Stimulated activated CD4-positive, alpha-beta T cell treated with anti-CD3 and anti-CD28 coated beads, TNF-alpha, amount 100 ng/mL, for 1 hour (primary cell): ENCODE measurements around the gene C11orf21.
"Not testable (repeated sequence)": the region's sequence is repeated elsewhere in the genome, so short reads cannot be mapped to it uniquely, and the experiment has no call there.

Source experiments
- DNase-seq, 3 donors: peaks; one replicate each; pipeline ENCODE4 v3.0.0-alpha.2; 2020; ENCODE audit warnings: low read depth in 3 of 3, low spot score in 1 of 3

The C11orf21 gene

DNA sequence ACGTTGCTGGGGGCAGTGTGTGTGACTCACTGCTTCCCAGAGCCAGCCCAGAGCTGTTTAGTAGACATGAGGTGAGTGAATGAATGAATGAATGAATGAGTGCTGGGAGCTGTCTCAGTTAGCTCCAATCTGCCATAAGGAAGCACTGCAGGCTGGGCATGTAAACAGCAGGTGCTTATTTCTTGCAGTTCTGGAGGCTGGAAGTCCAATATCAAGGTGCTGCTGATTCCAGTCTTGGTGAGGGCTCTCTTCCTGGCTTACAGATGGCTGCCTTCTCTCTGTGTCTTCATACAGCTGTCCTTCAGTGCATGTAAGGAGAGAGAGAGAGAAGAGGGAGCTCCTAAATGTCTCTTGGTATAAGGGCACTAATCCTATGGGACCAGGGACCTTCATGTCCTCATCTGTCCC is 4.1 kb downstream of the C11orf21 start:
- no peak for DNase-seq

DNA sequence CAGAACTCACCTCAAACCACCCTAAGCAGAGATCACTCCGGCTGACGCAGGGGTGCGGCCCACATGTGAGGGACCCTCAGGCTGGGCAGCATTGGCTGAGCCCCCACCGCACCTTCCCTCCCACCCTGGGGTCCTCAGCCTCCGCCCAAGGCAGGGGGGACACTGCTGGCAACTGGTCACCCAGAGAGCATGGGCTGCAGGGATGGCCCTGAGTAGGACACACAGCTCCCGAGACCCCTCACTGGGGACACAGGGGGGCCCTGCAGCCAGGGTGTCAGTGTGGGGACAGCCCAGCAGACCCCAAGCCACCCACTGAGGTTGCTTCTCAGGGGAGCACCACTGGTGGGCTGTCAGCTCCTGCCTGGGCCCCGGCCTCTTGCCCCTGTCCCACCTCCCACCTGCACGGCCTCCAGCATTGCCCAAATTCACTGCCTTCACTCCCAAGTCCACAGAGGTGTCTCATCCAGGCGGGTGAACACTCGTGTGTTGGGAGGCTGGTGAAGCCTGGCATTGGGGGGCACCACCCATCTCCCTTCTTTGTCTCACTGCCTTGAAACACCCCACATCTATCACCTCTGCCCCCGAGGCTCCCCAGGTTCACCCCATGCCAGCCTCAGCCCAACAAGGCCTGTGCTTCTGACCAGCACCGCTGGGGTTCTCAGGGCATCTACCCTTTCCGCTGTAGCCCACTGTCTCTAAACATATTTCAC is 4.7 kb downstream of the C11orf21 start:
- no peak for DNase-seq

DNA sequence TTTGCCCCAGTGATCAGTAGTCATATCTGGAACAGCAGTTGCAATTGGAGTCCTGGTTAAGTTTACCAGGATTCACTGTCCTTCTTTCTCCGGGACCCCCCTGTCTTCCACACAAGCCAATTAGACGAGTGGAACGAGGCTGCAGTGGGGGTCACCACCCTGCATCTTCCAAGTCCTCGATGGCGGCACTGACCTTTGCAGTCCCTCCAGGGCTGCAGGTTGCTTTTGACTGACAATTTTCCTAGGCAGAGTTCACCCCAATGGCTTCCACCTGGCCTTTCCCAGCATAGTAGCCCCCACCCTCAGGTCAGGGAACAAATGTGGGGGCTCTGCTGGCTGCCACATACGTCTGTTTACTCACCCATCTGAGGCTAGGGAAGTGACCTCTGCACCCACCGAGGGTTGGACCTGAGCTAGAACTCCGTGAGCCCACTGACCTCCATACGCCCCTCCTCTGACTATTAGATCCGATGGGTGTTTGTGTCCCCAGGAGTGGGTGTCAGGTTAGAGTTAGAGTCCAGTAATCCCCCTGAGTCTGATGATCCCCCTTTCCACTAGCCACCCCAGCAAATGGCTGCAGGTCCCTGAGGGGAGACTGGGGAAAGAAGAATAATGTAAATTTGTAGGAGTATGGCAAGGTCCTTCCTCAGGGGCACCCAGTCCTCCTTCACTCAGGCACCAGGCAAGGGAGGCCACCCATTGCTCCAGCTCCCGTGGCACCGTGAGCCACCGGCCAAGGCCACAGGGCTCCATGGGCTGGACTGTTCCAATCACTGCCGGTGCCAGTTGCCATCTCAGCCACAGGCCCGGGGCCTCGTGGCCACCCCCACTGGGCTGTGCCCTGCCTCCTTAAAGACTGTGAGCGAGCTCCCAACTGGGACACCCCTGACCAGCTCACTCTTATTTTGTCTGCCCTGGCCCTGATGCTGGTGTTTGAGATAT is 5.5 kb downstream of the C11orf21 start:
- no peak for DNase-seq

DNA sequence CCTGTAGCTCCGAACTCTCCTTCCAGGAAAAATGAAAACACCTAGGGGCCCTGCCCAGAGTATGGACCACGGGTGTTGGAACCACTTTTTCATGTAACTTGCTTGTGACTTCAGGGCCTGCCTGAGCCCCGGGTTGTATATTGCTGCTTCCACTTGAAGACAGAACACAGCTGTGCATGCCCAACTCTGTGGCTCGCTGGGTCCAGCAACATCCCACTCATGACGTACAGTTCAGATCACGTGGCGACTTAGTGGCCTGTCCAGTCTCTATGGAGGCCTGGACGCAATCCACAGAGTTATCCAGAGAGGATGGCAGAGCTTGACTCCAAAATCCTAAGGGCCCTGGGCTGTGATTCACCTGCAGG is 6.8 kb downstream of the C11orf21 start:
- no peak for DNase-seq

DNA sequence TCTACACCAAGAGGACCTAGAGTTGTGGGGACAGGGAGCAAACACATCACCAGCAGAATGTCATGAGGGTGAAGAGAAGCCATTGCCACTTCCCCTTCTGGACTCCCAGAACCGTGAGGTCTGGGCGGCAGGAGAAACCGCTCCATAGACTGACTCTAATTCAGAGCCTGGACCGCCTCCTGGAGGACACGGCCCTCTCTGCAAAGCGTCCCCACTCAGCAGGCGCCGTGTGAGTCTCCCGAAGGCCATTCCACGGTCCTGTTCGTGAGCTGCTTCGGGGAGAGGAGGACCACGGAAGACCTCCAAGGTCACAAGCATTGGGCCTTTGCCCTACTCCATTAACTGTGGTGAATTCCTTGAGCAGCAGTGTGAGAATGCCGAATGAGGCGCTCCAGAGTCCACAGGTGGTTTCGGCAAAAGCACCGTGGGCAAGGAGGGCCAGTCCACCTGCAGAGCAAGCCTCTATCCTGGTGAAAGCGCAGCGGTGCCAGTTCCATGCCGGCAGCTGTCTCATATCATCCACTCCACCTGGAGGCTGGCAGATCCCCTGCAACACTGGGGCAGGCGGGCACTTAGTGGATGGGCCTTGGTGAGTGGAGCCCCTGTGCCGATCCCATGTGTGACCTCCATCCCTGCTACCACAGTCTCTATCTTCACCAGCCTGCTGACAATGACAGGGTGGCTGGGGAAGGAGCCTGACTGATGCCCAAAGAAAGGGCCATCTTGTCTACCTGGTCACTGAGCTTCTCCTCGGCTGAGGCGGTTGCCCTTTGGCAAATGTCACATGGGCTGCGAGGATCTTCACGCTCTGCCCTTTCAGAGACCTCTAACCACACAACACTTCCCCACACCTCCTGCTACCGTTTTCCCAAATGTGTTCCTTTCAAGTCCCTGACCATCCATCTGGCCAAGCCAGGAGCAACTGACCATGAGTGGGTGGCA is 7.5 kb downstream of the C11orf21 start:
- DNase-seq, result no peak

DNA sequence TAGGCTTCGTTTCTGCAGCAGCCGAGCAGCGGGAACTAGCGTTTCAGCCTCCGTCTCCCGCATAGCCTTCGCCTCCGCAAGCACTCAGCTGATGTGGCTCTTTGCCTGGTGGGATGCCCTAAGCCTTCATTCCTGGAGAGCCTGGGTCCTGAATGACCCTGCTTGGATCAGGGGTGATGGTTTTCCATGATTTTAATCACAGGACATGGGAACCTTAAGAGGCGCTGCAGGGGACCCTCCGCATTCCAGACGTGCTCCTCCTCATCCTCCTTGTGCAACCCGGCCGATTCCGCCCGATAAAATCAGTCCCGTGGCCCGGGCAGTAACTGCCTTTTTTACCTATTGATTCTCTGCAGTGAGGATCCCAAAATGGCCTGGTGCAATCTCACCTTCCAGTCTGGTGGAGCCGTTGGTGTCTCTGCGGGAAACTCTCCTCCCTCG is 8.2 kb downstream of the C11orf21 start:
- no peak for DNase-seq

DNA sequence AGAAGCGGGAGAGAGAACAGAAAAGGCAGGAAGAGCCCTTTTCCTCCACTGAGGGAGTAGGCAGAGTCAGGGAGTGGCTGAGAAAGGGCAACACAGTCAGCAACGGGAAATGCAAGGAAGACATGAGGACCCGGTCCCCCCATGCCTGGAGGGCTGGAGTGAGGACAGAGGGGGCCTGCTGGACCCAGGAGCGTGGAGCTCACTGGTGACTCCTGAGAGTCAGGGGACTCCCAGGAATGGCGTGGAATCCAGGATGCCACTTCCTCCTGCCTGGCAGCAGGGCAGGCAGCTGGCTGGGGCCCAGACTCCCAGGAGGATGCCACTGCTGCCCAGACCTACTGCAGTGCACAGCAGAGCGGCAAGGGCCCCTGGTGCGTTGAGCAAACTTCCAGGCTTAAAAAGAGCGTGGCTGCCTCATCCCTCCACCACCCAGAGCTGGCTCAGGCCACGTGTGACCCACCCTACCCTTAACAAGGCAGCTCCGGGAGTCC is 11.3 kb downstream of the C11orf21 start:
- no peak for DNase-seq

DNA sequence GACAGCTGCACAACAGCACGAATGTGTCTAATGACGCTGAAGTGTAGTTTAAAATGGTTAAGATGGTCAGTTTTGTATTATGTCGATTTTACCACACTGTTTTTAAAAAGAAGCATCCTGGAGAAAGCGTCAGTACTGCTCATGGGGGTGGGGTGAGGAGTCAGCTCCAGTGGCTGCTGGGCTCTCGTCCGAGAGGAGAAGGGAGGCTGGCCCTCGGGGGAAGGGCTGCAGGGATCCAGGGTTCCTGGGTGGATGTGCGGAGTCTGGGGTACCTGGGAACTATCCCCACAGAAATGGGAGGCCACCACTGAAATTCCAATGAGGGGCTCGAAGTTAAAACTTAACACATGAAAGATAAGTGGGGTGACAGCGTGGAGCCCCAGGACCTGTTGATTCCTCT is 11.9 kb downstream of the C11orf21 start:
- DNase-seq, result no peak

DNA sequence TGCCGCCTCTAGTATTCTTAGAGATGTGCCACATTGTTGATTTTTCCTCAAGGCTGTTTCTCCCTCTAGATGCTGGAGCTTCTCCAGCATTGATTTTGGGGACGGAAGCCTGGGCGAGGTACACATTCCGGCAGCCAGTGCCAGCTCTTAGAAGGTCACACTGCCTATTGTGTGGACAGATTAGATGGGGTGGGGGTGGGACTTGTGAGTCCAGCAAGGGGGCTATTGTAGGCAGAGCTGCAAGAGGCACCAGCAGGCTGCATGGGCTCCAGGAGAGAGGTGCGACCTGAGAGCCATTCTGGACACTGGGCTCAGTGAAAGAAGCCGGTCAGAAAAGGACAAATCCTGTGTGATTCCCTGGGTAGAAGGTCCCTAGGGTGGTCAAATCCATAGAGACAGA is 12.4 kb downstream of the C11orf21 start:
- no peak for DNase-seq

DNA sequence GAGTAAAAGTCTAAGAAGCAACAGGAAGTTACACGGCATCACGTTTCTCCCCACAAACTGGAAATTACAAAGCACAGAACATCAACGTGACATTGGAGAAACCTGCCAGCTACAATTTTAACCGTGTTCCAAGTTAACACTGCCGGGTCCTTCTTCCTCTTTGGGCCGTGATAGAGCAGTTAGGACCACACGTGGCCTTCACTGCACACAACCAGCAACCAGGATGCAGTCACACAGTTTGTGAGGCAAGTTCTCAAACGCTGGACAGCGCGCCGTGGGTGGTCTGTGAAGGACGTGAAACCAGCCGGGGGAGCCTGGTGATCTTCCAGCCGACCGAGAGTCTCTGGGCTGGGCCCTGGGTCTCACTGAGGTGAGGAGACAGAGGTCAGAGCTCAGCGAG is 14.6 kb downstream of the C11orf21 start:
- no peak for DNase-seq

DNA sequence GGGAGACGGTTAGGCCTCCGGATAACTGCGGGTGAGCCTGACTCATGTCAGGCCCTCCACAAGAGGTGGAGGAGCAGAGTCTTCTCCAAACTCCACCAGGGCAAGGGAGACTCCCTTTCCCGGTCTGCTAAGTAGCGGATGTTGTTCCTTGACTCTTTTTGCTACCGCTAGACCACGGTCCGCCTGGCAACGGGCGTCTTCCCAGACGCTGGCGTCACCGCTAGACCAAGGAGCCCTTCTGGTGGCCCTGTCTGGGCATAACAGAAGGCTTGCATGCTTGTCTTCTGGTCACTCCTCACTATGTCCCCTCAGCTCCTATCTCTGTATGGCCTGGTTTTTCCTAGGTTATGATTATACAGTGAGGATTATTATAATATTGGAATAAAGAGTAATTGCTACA is 15.4 kb downstream of the C11orf21 start:
- not testable (repeated sequence) for DNase-seq

DNA sequence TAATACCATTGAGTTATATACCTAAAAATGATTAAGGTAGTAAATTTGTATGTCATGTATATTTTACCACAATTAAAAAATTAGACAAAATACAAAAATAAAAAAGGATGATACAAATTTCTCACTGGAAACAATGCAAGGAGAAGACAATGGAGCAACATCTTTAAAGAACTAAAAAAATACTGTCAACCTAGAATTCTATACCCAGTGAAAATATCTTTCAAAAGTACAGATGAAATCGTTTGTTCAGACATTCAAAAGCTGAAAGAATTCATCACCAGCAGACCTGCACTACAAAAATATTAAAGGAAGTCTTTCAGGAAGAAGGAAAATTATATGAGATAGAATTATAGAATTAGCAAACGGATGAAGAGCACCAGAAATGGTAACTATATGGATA is 21.5 kb downstream of the C11orf21 start:
- DNase-seq, result no peak

DNA sequence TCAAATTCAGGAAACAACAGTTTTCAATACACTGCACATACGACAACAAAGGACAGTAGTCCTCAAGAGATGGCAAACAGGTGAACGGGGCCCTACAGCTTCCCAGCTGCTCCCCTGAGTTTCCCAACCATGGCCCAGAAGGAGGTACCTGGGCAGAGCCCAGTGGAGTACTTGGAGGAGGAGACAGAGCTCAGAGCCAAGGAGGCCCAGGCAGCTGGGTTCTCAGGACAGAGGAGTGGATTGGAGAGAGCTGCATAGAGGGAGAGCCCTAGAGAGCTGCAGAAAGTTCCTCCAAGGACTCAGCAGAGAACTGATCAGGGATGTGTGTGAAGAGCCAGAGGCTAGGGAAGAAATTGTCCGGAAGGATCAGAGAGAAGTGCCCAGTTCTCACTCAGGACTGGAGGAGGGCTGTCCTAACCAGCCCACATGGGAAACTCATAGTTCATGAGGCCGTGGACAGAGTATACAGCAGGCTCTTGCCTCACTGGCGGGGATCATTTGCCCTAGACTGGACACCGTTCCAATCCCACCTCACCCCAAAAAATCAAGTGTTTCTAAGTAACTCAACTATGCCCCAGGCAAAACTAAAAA is 23.7 kb downstream of the C11orf21 start:
- no peak for DNase-seq

DNA sequence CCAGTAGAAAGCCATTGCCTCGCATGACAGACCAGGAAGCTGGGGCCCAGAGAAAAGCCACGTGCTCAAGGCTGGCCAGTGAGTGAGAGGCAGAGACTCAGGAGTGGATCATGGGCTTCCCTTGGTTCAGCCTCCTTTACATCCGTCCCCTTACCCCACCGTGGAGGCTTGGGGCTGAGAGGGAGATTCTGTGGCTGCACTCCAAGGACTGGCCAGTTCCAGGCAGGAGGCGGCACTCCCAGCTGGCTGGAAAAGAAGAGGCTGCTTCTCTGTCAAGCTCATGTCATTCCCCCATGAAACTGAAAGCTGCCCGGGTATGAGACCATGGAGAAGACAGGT is 24.7 kb downstream of the C11orf21 start:
- no peak for DNase-seq

DNA sequence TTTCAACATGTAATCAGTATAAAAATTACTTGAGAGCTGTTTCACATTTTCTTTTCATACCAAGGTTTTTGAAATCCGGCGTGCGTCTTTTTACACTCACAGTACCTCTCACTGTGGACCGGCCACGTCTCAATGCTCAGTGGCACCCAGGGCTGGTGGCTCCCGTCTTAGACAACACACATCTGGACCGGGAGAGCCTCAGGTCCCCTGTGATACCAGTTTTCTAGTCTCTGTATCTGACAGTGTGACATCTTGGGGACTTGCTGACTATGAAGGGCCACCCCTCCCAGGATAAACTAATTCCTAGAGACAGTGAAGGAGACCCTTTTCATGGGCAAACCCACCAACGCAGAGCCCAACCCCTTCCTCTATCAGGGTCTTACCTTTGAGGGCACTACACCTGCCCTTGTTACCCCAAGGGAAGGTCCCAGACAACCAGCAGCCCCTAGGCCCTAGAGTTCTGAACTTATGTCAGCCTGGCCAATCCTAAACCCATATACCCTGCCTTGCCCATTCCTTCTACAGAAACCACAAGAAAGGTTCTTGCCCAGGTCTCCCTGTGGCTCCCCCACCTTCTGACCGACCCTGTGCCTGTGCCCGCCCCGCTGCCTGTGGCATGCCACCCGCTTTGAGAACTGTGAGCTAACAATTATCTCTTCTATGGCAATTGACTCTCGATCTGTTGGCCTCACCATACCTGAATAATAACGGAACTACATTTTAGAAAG is 25.3 kb downstream of the C11orf21 start:
- DNase-seq, result no peak

DNA sequence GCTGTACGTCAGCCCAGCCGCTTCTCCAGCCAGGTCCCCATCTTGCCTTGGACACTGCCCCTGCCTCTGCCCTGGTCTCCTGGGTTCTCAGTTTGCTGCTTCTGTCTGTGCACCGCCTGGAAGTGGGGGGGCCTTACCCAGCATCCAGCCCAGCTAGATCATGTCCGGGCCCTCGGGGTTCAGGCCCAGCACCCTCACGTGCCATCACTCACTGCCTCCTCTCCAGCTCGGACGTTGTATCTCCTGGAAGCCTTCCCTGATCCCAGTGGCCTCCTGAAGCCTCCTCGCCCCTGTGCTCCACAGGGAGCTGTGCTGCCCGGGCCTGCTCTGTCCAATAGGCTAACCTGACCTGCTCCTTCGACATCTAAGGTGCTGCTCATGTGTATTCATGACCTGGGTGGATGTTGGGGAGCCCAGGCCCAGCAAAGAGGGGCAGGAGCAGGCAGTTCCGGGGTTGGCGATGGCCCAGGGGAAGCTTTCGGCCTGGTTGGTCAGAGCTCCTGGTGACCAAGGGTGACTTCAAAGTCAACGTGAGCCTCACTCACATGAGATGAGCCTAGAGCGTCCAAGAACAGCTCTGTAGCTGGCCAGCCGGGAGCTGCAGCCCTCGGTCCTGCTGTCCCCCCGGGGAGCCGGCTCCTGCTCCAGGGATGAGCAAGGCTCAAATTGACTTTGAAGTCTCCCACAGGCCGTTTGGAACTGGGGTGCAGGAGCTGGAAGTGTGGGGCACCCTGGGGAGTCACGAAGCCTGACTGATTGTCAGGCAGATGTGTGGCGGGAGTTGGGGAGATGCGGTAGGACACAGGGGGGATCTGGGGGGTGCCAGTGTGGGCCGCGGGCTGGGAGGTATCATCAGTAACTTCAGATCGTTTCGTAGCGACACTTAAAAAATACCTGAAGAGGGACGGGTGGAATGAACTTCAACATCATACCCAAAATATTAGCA is 26.1 kb downstream of the C11orf21 start:
- no peak for DNase-seq

DNA sequence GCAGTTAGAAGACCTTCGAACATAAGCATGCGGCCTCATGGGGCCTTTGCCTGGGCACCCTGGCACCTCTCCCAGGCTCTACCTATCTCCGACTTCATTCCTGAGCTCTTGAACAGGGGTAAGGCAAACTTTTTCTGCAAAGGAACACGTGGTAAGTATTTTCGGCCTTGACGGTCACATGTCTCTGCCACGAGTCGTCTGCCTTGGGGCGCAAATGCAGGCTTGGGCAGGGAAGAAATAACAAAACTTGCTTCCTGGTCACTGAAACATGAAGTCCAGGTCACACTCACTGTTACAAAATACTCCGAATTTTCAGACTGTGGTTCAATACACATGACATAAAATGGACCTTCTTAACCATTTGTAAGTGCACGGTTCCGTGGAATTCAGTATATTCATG is 27.9 kb downstream of the C11orf21 start:
- no peak for DNase-seq

DNA sequence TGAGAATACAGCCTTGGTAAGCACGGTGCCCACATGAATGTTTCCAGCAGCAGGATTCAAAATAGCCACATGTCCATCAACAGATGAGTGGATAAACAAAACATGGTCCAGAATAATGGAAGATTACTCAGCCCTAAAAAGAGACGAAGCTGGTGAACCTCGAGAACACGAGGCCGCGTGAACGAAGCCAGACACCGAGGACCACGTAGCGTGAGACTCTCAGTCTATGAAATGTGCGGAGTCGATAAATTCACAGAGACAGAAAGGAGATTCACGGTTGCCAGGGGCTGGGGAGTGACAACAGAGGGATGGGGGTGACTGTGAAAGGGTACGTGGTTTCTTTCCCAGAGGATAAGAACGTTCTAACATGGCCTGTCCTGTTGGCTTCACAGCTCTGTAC is 28.4 kb downstream of the C11orf21 start:
- no peak for DNase-seq

DNA sequence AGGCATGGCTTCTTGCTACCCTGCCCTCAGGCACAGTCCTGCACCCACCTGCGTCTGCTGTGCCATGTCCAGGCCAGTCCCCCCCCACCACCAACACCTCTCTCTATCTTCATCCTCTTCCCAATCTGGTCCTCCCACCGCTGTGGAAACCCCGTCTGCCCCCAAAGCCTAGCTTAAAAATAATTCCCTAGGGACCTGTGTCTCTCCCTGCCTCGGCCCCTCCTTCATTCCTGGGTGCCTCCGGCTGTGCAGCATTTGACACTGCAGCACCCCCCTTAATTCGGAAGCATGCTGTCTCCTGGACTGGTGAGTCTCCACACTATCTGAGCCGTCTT is 28.8 kb downstream of the C11orf21 start:
- DNase-seq, result no peak
